H1 (cell line): ENCODE results near the gene FRMD4A. TPM values are rescaled to one million over a fixed set of nuclear protein-coding genes. Genes with fewer than 3 reads are reported as not detected.

Experiments used
- CTCF ChIA-PET: fragments of 300-600 bp; sonication (Branson Sonifier 250); formaldehyde crosslinking; loops from one replicate; lab custom pipeline; 2021; ENCODE audit not compliant: partially characterized antibody; lab: Charles Lee
- POLR2A ChIA-PET: fragments of 300-600 bp; sonication (Branson Sonifier 250); formaldehyde crosslinking; loops from one replicate; lab custom pipeline; 2021; ENCODE audit warnings: inconsistent platforms; ENCODE audit not compliant: partially characterized antibody; lab: Charles Lee
- DNase-seq, 2 experiments: peaks; one replicate each; pipeline versions ENCODE4 v3.0.0 to v3.0.0-alpha.2; 2010 to 2022; ENCODE audit warnings: low spot score in 2 of 2, low read depth in 1 of 2, mixed read lengths in 1 of 2
- FAIRE-seq: peaks from 2 replicates; lab custom pipeline; 2011; peaks lifted over from hg19 to GRCh38; lab: Jason Lieb, UNC
- H2AFZ ChIP-seq: 2 replicates; pipeline ENCODE4 v1.8.1; 2012; ENCODE audit warnings: low read length, inconsistent platforms
- H2AK5ac ChIP-seq: 2 replicates; pipeline ENCODE4 v1.6.1; 2013; ENCODE audit warnings: low read depth, low read length
- H2BK120ac ChIP-seq: replicated peaks from 2 replicates; pipeline ENCODE3; 2013; ENCODE audit warnings: low read depth, low read length, inconsistent platforms
- H2BK12ac ChIP-seq: 2 replicates; pipeline ENCODE4 v1.6.1; 2013; ENCODE audit warnings: low read depth, low read length
- H2BK15ac ChIP-seq: 2 replicates; pipeline ENCODE4 v1.6.1; 2013; ENCODE audit warnings: low read length
- H2BK20ac ChIP-seq: 2 replicates; pipeline ENCODE4 v1.6.1; 2013; ENCODE audit warnings: low read length
- H2BK5ac ChIP-seq: 2 replicates; pipeline ENCODE4 v1.6.1; 2013; ENCODE audit warnings: low read depth, low read length
- H3K14ac ChIP-seq: 2 replicates; pipeline ENCODE4 v1.6.1; 2013; ENCODE audit warnings: inconsistent platforms; ENCODE audit not compliant: insufficient read length
- H3K18ac ChIP-seq: 2 replicates; pipeline ENCODE4 v1.6.1; 2013; ENCODE audit warnings: low read length; ENCODE audit errors: extremely low read depth
- H3K23ac ChIP-seq: 2 replicates; pipeline ENCODE4 v1.6.1; 2013; ENCODE audit warnings: inconsistent platforms; ENCODE audit not compliant: insufficient read length
- H3K23me2 ChIP-seq: 2 replicates; pipeline ENCODE4 v1.6.1; 2013; ENCODE audit warnings: low read depth, low read length
- H3K27ac ChIP-seq: 2 replicates; pipeline ENCODE4 v1.6.1; 2011; ENCODE audit warnings: low read depth, low read length, inconsistent platforms
- H3K27me3 ChIP-seq, 4 experiments: replicated peaks in 1 of 4; 1 replicate in 1 of 4; 2 replicates in 3 of 4; pipeline versions ENCODE4 v1.6.1 to v1.8.1; 2011 to 2013; ENCODE audit warnings: low read length in 3 of 4, mild to moderate bottlenecking in 3 of 4, inconsistent platforms in 2 of 4, mixed read lengths in 2 of 4, moderate library complexity in 1 of 4; ENCODE audit not compliant: control insufficient read depth in 3 of 4, insufficient read depth in 3 of 4; ENCODE audit errors: extremely low read depth in 1 of 4
- H3K36me3 ChIP-seq, 4 experiments: 2 replicates each; pipeline versions ENCODE4 v1.6.1 to v1.8.1; 2011 to 2013; ENCODE audit warnings: mild to moderate bottlenecking in 4 of 4, low read length in 3 of 4, moderate library complexity in 2 of 4, control low read depth in 1 of 4, inconsistent platforms in 1 of 4; ENCODE audit not compliant: insufficient read depth in 4 of 4, control insufficient read depth in 2 of 4
- H3K4ac ChIP-seq: replicated peaks from 2 replicates; pipeline ENCODE3; 2013; ENCODE audit warnings: low read length, low read depth, mixed read lengths, inconsistent platforms; ENCODE audit not compliant: insufficient read length
- H3K4me1 ChIP-seq, 4 experiments: replicated peaks in 1 of 4; 1 replicate in 1 of 4; 2 replicates in 3 of 4; pipeline versions ENCODE4 v1.6.1 to v1.8.1; 2011 to 2013; ENCODE audit warnings: low read length in 3 of 4, inconsistent platforms in 2 of 4, mixed read lengths in 1 of 4; ENCODE audit not compliant: insufficient read depth in 4 of 4, control insufficient read depth in 3 of 4
- H3K4me2 ChIP-seq, 2 experiments: 2 replicates each; pipeline versions ENCODE4 v1.6.1 to v1.8.1; 2011 to 2013; ENCODE audit warnings: low read depth in 2 of 2, low read length in 2 of 2, control low read depth in 1 of 2, inconsistent platforms in 1 of 2, mild to moderate bottlenecking in 1 of 2; ENCODE audit not compliant: insufficient read depth in 1 of 2
- H3K4me3 ChIP-seq, 4 experiments: fragments of 200-600, 300-600 bp in 1 of 4; sonication (generic), shearing (Covaris generic), sonication (Bioruptor Twin) in 1 of 4; 2 replicates each; pipeline versions ENCODE4 v1.5.1 to v1.8.1; 2011 to 2016; ENCODE audit warnings: low read length in 4 of 4, low read depth in 3 of 4, control low read depth in 2 of 4, inconsistent platforms in 2 of 4, mild to moderate bottlenecking in 2 of 4, mixed read lengths in 1 of 4, moderate library complexity in 1 of 4; ENCODE audit not compliant: insufficient read depth in 2 of 4; ENCODE audit errors: extremely low read depth in 1 of 4
- H3K56ac ChIP-seq: replicated peaks from 2 replicates; pipeline ENCODE3; 2013; ENCODE audit warnings: low read depth, mild to moderate bottlenecking, mixed read lengths, low read length, inconsistent platforms; ENCODE audit not compliant: insufficient read length
- H3K79me1 ChIP-seq: 2 replicates; pipeline ENCODE4 v1.6.1; 2013; ENCODE audit warnings: low read depth, low read length, control low read depth
- H3K79me2 ChIP-seq, 2 experiments: 2 replicates each; pipeline versions ENCODE4 v1.6.1 to v1.8.1; 2012 to 2013; ENCODE audit warnings: low read length in 2 of 2, mild to moderate bottlenecking in 2 of 2, inconsistent platforms in 1 of 2; ENCODE audit not compliant: insufficient read depth in 2 of 2, control insufficient read depth in 1 of 2
- H3K9ac ChIP-seq, 4 experiments: replicated peaks in 1 of 4; 1 replicate in 1 of 4; 2 replicates in 3 of 4; pipeline versions ENCODE4 v1.6.1 to v1.8.1; 2011 to 2013; ENCODE audit warnings: low read depth in 3 of 4, low read length in 3 of 4, control low read depth in 2 of 4, mild to moderate bottlenecking in 2 of 4, moderate library complexity in 2 of 4, inconsistent platforms in 1 of 4; ENCODE audit errors: extremely low read depth in 1 of 4
- H3K9me3 ChIP-seq, 2 experiments: 2 replicates each; pipeline versions ENCODE4 v1.6.1 to v1.8.1; 2012 to 2013; ENCODE audit warnings: mild to moderate bottlenecking in 2 of 2, moderate library complexity in 2 of 2, control low read depth in 1 of 2, inconsistent platforms in 1 of 2, low read depth in 1 of 2, low read length in 1 of 2, mixed read lengths in 1 of 2; ENCODE audit not compliant: insufficient read depth in 2 of 2
- H4K20me1 ChIP-seq, 2 experiments: replicated peaks in 1 of 2; 2 replicates each; pipeline versions ENCODE3 to v1.8.1; 2011 to 2013; ENCODE audit warnings: inconsistent platforms in 2 of 2, low read length in 2 of 2, mild to moderate bottlenecking in 1 of 2; ENCODE audit not compliant: insufficient read depth in 2 of 2, control insufficient read depth in 1 of 2
- H4K5ac ChIP-seq: 2 replicates; pipeline ENCODE4 v1.6.1; 2013; ENCODE audit warnings: low read length, low read depth, mixed read lengths, inconsistent platforms; ENCODE audit not compliant: insufficient read length
- H4K8ac ChIP-seq: 2 replicates; pipeline ENCODE4 v1.8.0; 2013; ENCODE audit warnings: mild to moderate bottlenecking, moderate library complexity, low read length, inconsistent platforms; ENCODE audit not compliant: insufficient read depth; ENCODE audit errors: extremely low read depth
- H4K91ac ChIP-seq: replicated peaks from 2 replicates; pipeline ENCODE3; 2013; ENCODE audit warnings: low read length, mixed read lengths, inconsistent platforms; ENCODE audit not compliant: insufficient read length
- BACH1 ChIP-seq: IDR thresholded peaks from 2 replicates; pipeline ENCODE4 v1.6.1; 2012; ENCODE audit warnings: low read length, improper control_type of control experiment
- CTBP2 ChIP-seq: IDR thresholded peaks from 2 replicates; pipeline ENCODE4 v1.7.0; 2011; ENCODE audit warnings: borderline replicate concordance, mild to moderate bottlenecking, moderate library complexity, mixed read lengths, low read length; ENCODE audit not compliant: insufficient read depth, insufficient read length
- KDM5A ChIP-seq: fragments of 200-600 bp; IDR thresholded peaks from 2 replicates; pipeline ENCODE4 v1.7.1; 2012; ENCODE audit warnings: mild to moderate bottlenecking, low read length, inconsistent platforms, mixed read lengths
- PHF8 ChIP-seq: fragments of 200-600 bp; sonication (generic); conservative IDR thresholded peaks from 2 replicates; pipeline ENCODE4 v1.7.1; 2012; ENCODE audit warnings: low read depth, mild to moderate bottlenecking, inconsistent platforms, low read length, moderate library complexity
- POU5F1 ChIP-seq: IDR thresholded peaks from 2 replicates; pipeline ENCODE4 v1.6.1; 2011; ENCODE audit warnings: low read depth, mild to moderate bottlenecking, low read length, moderate library complexity
- SIN3A ChIP-seq, 2 experiments: IDR thresholded peaks in 1 of 2; conservative IDR thresholded peaks in 1 of 2; 2 replicates each; pipeline ENCODE4 v1.6.1; 2011 to 2012; ENCODE audit warnings: low read length in 2 of 2, improper control_type of control experiment in 1 of 2, low read depth in 1 of 2, mild to moderate bottlenecking in 1 of 2
- SP1 ChIP-seq: IDR thresholded peaks from 2 replicates; pipeline ENCODE4 v1.6.1; 2011; ENCODE audit warnings: low read depth, low read length
- WGBS, 2 experiments: shearing (Covaris generic) in 1 of 2; methylation state at CpG; one replicate each; pipeline versions ENCODE4 v1.1.6 to v1.1.7; 2013 to 2015; ENCODE audit warnings: low lambda C conversion rate in 2 of 2, mixed read lengths in 2 of 2, inconsistent platforms in 1 of 2, low coverage in 1 of 2, missing lambda C conversion rate in 1 of 2; ENCODE audit not compliant: insufficient replicate concordance in 2 of 2, insufficient coverage in 1 of 2, insufficient read length in 1 of 2; ENCODE audit errors: extremely low coverage in 1 of 2, missing lambda C conversion rate in 1 of 2; 5-methylcytosine and 5-hydroxymethylcytosine counted together
- polyA plus RNA-seq, 7 experiments: library from polyadenylated mRNA; depleted of rRNA in 3 of 7; stranded (reverse) in 5 of 7; unstranded in 2 of 7; fragments of >200 nt in 5 of 7; fragments of 200-250 nt in 2 of 7; gene quantifications; 1 replicate in 5 of 7; 2 replicates in 1 of 7; 4 replicates in 1 of 7; pipeline versions ENCODE4 v1.2.1 to v1.2.3, GENCODE V29; 2011 to 2013; ENCODE audit warnings: missing spikeins in 2 of 7, mixed read lengths in 2 of 7
- total RNA-seq: library from RNA; stranded (reverse); fragmentation: NEBNext Ultra II Directional; extraction: Animal tissue kit (Norgen Biotek cat#: 25700); gene quantifications from 2 replicates; pipeline ENCODE4 v1.2.1, GENCODE V29; 2021

The FRMD4A gene
- total and polyA plus RNA-seq, 2 of the 8 experiments (the other 6 are each of a cell fraction or from before 2014, with no cell fraction given) = 38.6 to 39.6 TPM

GRCh38 chr10:13712837-13713581, 617.7 kb downstream of the FRMD4A start:
- H3K36me3 ChIP-seq = 0 out of 8 replicates have a peak, but pooled peaks cover 0 to 2% (median under 1%) of the 10 kb centered on the region in 4 experiments
- peaks cover 2% of the 10 kb centered on the region; the same call in 1 of the 2 replicates for H3K23me2 ChIP-seq
- ChIA-PET CTCF (interaction anchor here (0.9 to 1.1 kb wide), 2 partner anchors 9 to 11 kb away, joined by 3 to 4 read pairs; no protein-coding TSS in a partner anchor), POLR2A (no interaction called here)
- H2AFZ ChIP-seq = no peak overlapping the region
- no peak for DNase-seq
- no peak overlapping the region for H3K18ac ChIP-seq
- H3K56ac ChIP-seq = no peak overlapping the region
- 90% methylated on average over 6 of the region's 6 CpGs; no CpG with 5 or more reads in 1 of the 2 experiments for WGBS, 2 experiments
- H3K4me2 ChIP-seq = no peak overlapping the region
- no peak overlapping the region for H2AK5ac ChIP-seq
- H2BK12ac ChIP-seq = no peak overlapping the region
- H2BK15ac ChIP-seq = no peak overlapping the region
- H4K91ac ChIP-seq = no peak overlapping the region
- H3K14ac ChIP-seq = no peak overlapping the region
- H3K27ac ChIP-seq = no peak overlapping the region
- no peak overlapping the region for H3K4ac ChIP-seq
- no peak overlapping the region for H4K8ac ChIP-seq
- no peak overlapping the region for H3K9ac ChIP-seq
- no peak overlapping the region for H4K5ac ChIP-seq
- no peaks in the 10 kb centered on the region for H3K9me3 ChIP-seq
- no peaks in the 10 kb centered on the region for H4K20me1 ChIP-seq
- no peak overlapping the region for H3K23ac ChIP-seq
- H2BK5ac ChIP-seq = no peak overlapping the region
- no peak overlapping the region for H3K4me3 ChIP-seq
- no peaks in the 10 kb centered on the region for H3K79me1 ChIP-seq
- peaks cover 8 to 20% (median 14%) of the 10 kb centered on the region in 4 experiments for H3K4me1 ChIP-seq
- H3K27me3 ChIP-seq = no peaks in the 10 kb centered on the region
- FAIRE-seq = no peak
- H2BK20ac ChIP-seq = no peak overlapping the region
- no peaks in the 10 kb centered on the region for H3K79me2 ChIP-seq
- H2BK120ac ChIP-seq = no peak overlapping the region
- no peak for TF ChIP-seq CTBP2
- no peak for TF ChIP-seq KDM5A
- no peak for TF ChIP-seq POU5F1
- TF ChIP-seq SIN3A (conservative IDR thresholded peaks at IDR 0.05 in 1 of 2, IDR thresholded peaks at IDR 0.05 in 1 of 2; ENCODE audit: low read depth in 1 of 2, low read length in 2 of 2) = no peak
- TF ChIP-seq SP1 = no peak
- TF ChIP-seq BACH1 = no peak
- no peak for TF ChIP-seq PHF8
